ENCODE results near the gene MYO1H. TPM values are rescaled to one million over a fixed set of nuclear protein-coding genes. Genes with fewer than 3 reads are reported as not detected.
A peak's percentile ranks its signal among the peaks of the same experiment; 100 is the strongest.

The MYO1H gene
- total RNA-seq, 1 donor from 2014 or later: not detected

- Histone ChIP-seq H3K4me2 (ENCODE audit: low read length) (no peak overlapping the region), H4K20me1 (ENCODE audit: insufficient read depth, low read length) (peaks cover 56% of the 10 kb centered on the region), H3K4me1 (ENCODE audit: insufficient read depth, low read length) (peaks cover 5% of the 10 kb centered on the region), H2AFZ (ENCODE audit: low read depth, low read length) (no peak overlapping the region), H3K9ac (ENCODE audit: low read length) (no peak overlapping the region), H3K36me3 (ENCODE audit: insufficient read depth, low read length) (peaks cover 30% of the 10 kb centered on the region), H3K9me3 (ENCODE audit: insufficient read depth, low read depth, low read length) (no peaks in the 10 kb centered on the region), H3K27ac (ENCODE audit: low read depth, low read length) (no peak overlapping the region), H3K4me3 (ENCODE audit: insufficient read depth, low read depth, low read length) (no peak overlapping the region), H3K27me3 (ENCODE audit: insufficient read depth, low read length) (no peaks in the 10 kb centered on the region), H3K79me2 (ENCODE audit: insufficient read depth, low read length) (peaks cover 61% of the 10 kb centered on the region)
- no peak overlapping the region for H3K27ac Mint-ChIP-seq (ENCODE audit: unreplicated experiment)
- H3K4me1 Mint-ChIP-seq (ENCODE audit: low read depth, unreplicated experiment): peaks cover 13% of the 10 kb centered on the region
- H3K27me3 Mint-ChIP-seq (ENCODE audit: low read depth, unreplicated experiment): no peaks in the 10 kb centered on the region
- peaks cover 37% of the 10 kb centered on the region for H3K36me3 Mint-ChIP-seq (ENCODE audit: low read depth, unreplicated experiment)
- TF ChIP-seq CTCF (IDR thresholded peaks at IDR 0.05; ENCODE audit: insufficient read depth, low read depth, low read length): no peak
- TF ChIP-seq EZH2 (IDR thresholded peaks at IDR 0.05; ENCODE audit: insufficient read depth, low read length): no peak
- H3K9me3 Mint-ChIP-seq (ENCODE audit: unreplicated experiment): no peaks in the 10 kb centered on the region
- FAIRE-seq (no peak), DNase-seq (ENCODE audit: low read depth) (no peak)
- no peak overlapping the region for H3K4me3 Mint-ChIP-seq (ENCODE audit: unreplicated experiment)
Observed at GRCh38 chr12:109448272-109448671, 100.6 kb downstream of the MYO1H start.

- peaks cover 37% of the 10 kb centered on the region for H3K36me3 Mint-ChIP-seq (ENCODE audit: low read depth, unreplicated experiment)
- peaks cover 18% of the 10 kb centered on the region for H3K4me1 Mint-ChIP-seq (ENCODE audit: low read depth, unreplicated experiment)
- TF ChIP-seq CTCF (IDR thresholded peaks at IDR 0.05; ENCODE audit: insufficient read depth, low read depth, low read length): no peak
- TF ChIP-seq EZH2 (IDR thresholded peaks at IDR 0.05; ENCODE audit: insufficient read depth, low read length): no peak
- Histone ChIP-seq H4K20me1 (ENCODE audit: insufficient read depth, low read length) (peaks cover 62% of the 10 kb centered on the region), H3K9me3 (ENCODE audit: insufficient read depth, low read depth, low read length) (no peaks in the 10 kb centered on the region), H3K9ac (ENCODE audit: low read length) (no peak overlapping the region), H3K4me2 (ENCODE audit: low read length) (no peak overlapping the region), H3K27me3 (ENCODE audit: insufficient read depth, low read length) (no peaks in the 10 kb centered on the region), H3K4me1 (ENCODE audit: insufficient read depth, low read length) (peaks cover 5% of the 10 kb centered on the region), H3K79me2 (ENCODE audit: insufficient read depth, low read length) (peaks cover 66% of the 10 kb centered on the region), H3K36me3 (ENCODE audit: insufficient read depth, low read length) (peaks cover 35% of the 10 kb centered on the region), H2AFZ (ENCODE audit: low read depth, low read length) (no peak overlapping the region), H3K27ac (ENCODE audit: low read depth, low read length) (no peak overlapping the region), H3K4me3 (ENCODE audit: insufficient read depth, low read depth, low read length) (no peak overlapping the region)
- DNase-seq (ENCODE audit: low read depth): no peak
- peak overlapping the region; percentile 16 for H3K4me3 Mint-ChIP-seq (ENCODE audit: unreplicated experiment)
- no peaks in the 10 kb centered on the region for H3K27me3 Mint-ChIP-seq (ENCODE audit: low read depth, unreplicated experiment)
- no peaks in the 10 kb centered on the region for H3K9me3 Mint-ChIP-seq (ENCODE audit: unreplicated experiment)
- no peak for FAIRE-seq
- no peak overlapping the region for H3K27ac Mint-ChIP-seq (ENCODE audit: unreplicated experiment)
Observed at GRCh38 chr12:109448707-109449390, 101.1 kb downstream of the MYO1H start.

- no peak overlapping the region for H3K4me3 ChIP-seq (ENCODE audit: insufficient read depth, low read depth, low read length)
- H3K4me1 ChIP-seq (ENCODE audit: insufficient read depth, low read length): peaks cover 5% of the 10 kb centered on the region
- Mint-ChIP-seq H3K36me3 (ENCODE audit: low read depth, unreplicated experiment) (peaks cover 32% of the 10 kb centered on the region), H3K4me1 (ENCODE audit: low read depth, unreplicated experiment) (peaks cover 13% of the 10 kb centered on the region), H3K9me3 (ENCODE audit: unreplicated experiment) (no peaks in the 10 kb centered on the region), H3K4me3 (ENCODE audit: unreplicated experiment) (no peak overlapping the region), H3K27me3 (ENCODE audit: low read depth, unreplicated experiment) (no peaks in the 10 kb centered on the region), H3K27ac (ENCODE audit: unreplicated experiment) (no peak overlapping the region)
- H3K36me3 ChIP-seq (ENCODE audit: insufficient read depth, low read length): peaks cover 46% of the 10 kb centered on the region
- no peak for FAIRE-seq
- H3K9ac ChIP-seq (ENCODE audit: low read length): no peak overlapping the region
- no peak overlapping the region for H3K27ac ChIP-seq (ENCODE audit: low read depth, low read length)
- no peaks in the 10 kb centered on the region for H3K9me3 ChIP-seq (ENCODE audit: insufficient read depth, low read depth, low read length)
- H4K20me1 ChIP-seq (ENCODE audit: insufficient read depth, low read length): peaks cover 67% of the 10 kb centered on the region
- DNase-seq (ENCODE audit: low read depth): no peak
- H3K4me2 ChIP-seq (ENCODE audit: low read length): no peak overlapping the region
- peaks cover 76% of the 10 kb centered on the region for H3K79me2 ChIP-seq (ENCODE audit: insufficient read depth, low read length)
- TF ChIP-seq EZH2 (IDR thresholded peaks at IDR 0.05; ENCODE audit: insufficient read depth, low read length): no peak
- TF ChIP-seq CTCF (IDR thresholded peaks at IDR 0.05; ENCODE audit: insufficient read depth, low read depth, low read length): no peak
- H3K27me3 ChIP-seq (ENCODE audit: insufficient read depth, low read length): no peaks in the 10 kb centered on the region
- no peak overlapping the region for H2AFZ ChIP-seq (ENCODE audit: low read depth, low read length)
Observed at GRCh38 chr12:109449845-109450532, 102.3 kb downstream of the MYO1H start.

Data from astrocyte (in vitro differentiated cells and primary cell).